Osteoblast (primary cell): ENCODE data around the gene USP9Y. TPM values are rescaled to one million over a fixed set of nuclear protein-coding genes. Genes with fewer than 3 reads are reported as not detected.
"Not testable (repeated sequence)": the region's sequence is repeated elsewhere in the genome, so short reads cannot be mapped to it uniquely, and the experiment has no call there.

ENCODE experiments used
- DNase-seq: peaks from one replicate; pipeline ENCODE4 v3.0.0; 2011; ENCODE audit warnings: low spot score, mixed read lengths; ENCODE audit not compliant: insufficient read length; ENCODE audit errors: missing footprints
- H2AFZ ChIP-seq: 2 replicates; pipeline ENCODE4 v1.6.0; 2011; ENCODE audit warnings: mild to moderate bottlenecking, low read length
- H3K27ac ChIP-seq: 2 replicates; pipeline ENCODE4 v1.5.1; 2011; ENCODE audit warnings: mild to moderate bottlenecking, low read depth, low read length, moderate library complexity
- H3K27me3 ChIP-seq: 2 replicates; pipeline ENCODE4 v1.6.0; 2012; ENCODE audit warnings: mild to moderate bottlenecking, control low read depth, inconsistent platforms, low read length, moderate library complexity; ENCODE audit not compliant: insufficient read depth
- H3K36me3 ChIP-seq: 2 replicates; pipeline ENCODE4 v1.5.1; 2011; ENCODE audit warnings: mild to moderate bottlenecking, low read length, control low read depth, moderate library complexity; ENCODE audit not compliant: insufficient read depth
- H3K4me1 ChIP-seq: 2 replicates; pipeline ENCODE4 v1.5.1; 2011; ENCODE audit warnings: mild to moderate bottlenecking, low read length, control low read depth, moderate library complexity; ENCODE audit not compliant: insufficient read depth
- H3K4me2 ChIP-seq: 2 replicates; pipeline ENCODE4 v1.6.0; 2011; ENCODE audit warnings: mild to moderate bottlenecking, low read length; ENCODE audit not compliant: insufficient read depth
- H3K4me3 ChIP-seq: fragments of 200-600 bp; sonication (generic); 3 replicates; pipeline ENCODE4 v1.5.1; 2012; ENCODE audit warnings: mild to moderate bottlenecking, low read length, inconsistent platforms; ENCODE audit not compliant: insufficient read depth
- H3K79me2 ChIP-seq: 2 replicates; pipeline ENCODE4 v1.6.0; 2012; ENCODE audit warnings: mild to moderate bottlenecking, low read length, control low read depth, inconsistent platforms; ENCODE audit not compliant: insufficient read depth
- H3K9me3 ChIP-seq: 2 replicates; pipeline ENCODE4 v1.5.1; 2011; ENCODE audit warnings: low read depth, low read length, control low read depth
- H4K20me1 ChIP-seq: 2 replicates; pipeline ENCODE4 v1.6.0; 2012; ENCODE audit warnings: mild to moderate bottlenecking, low read length, control low read depth; ENCODE audit not compliant: insufficient read depth
- total RNA-seq: library from RNA; depleted of rRNA; stranded (reverse); fragments of >200 nt; gene quantifications from 2 replicates; pipeline ENCODE4 v1.2.3, GENCODE V29; 2012
- TF ChIP-seq, protein P1 (sequence below): IDR thresholded peaks from 2 replicates; pipeline ENCODE4 v1.5.1; 2011; ENCODE audit warnings: mild to moderate bottlenecking, low read depth, low read length, moderate library complexity; ENCODE audit errors: extremely low read depth

Gene USP9Y
- total RNA-seq, 1 donor, result 26.4 TPM

- Histone ChIP-seq H3K9me3 (no peaks in the 10 kb centered on the region), H3K79me2 (no peaks in the 10 kb centered on the region), H3K4me1 (no peaks in the 10 kb centered on the region), H3K27me3 (no peaks in the 10 kb centered on the region), H3K4me2 (no peak overlapping the region), H2AFZ (no peak overlapping the region), H3K36me3 (no peaks in the 10 kb centered on the region), H4K20me1 (no peaks in the 10 kb centered on the region), H3K27ac (no peak overlapping the region), H3K4me3 (no peak overlapping the region)
- TF ChIP-seq, protein P1, sequence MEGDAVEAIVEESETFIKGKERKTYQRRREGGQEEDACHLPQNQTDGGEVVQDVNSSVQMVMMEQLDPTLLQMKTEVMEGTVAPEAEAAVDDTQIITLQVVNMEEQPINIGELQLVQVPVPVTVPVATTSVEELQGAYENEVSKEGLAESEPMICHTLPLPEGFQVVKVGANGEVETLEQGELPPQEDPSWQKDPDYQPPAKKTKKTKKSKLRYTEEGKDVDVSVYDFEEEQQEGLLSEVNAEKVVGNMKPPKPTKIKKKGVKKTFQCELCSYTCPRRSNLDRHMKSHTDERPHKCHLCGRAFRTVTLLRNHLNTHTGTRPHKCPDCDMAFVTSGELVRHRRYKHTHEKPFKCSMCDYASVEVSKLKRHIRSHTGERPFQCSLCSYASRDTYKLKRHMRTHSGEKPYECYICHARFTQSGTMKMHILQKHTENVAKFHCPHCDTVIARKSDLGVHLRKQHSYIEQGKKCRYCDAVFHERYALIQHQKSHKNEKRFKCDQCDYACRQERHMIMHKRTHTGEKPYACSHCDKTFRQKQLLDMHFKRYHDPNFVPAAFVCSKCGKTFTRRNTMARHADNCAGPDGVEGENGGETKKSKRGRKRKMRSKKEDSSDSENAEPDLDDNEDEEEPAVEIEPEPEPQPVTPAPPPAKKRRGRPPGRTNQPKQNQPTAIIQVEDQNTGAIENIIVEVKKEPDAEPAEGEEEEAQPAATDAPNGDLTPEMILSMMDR, result no peak
- DNase-seq, result no peak
Measured at GRCh38 chrY:12662745-12663591, 38.1 kb upstream of the USP9Y start.

DNA sequence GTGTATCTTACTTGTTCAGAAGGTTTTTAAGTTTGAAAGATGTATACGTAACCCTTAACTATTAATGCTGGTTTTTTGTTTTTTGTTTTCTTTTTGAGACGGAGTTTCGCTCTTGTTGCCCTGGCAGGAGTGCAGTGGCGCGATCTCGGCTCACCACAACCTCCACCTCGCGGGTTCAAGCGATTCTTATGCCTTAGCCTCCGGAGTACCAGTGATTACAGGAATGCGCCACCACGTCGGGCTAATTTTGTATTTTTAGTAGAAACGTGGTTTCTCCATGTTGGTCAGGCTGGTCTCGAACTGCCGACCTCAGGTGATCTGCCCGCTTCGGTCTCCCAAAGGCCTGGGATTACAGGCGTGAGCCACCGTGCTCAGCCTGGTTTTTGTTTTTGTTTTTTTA is 37.2 kb upstream of the USP9Y start:
- H4K20me1 ChIP-seq, H3K79me2 ChIP-seq, H3K36me3 ChIP-seq, H2AFZ ChIP-seq, H3K27me3 ChIP-seq, H3K27ac ChIP-seq, H3K4me3 ChIP-seq, H3K4me2 ChIP-seq, H3K4me1 ChIP-seq, DNase-seq, H3K9me3 ChIP-seq: not testable (repeated sequence)

GRCh38 chrY:12678111-12678510 is 22.9 kb upstream of the USP9Y start:
- Histone ChIP-seq H2AFZ (no peak overlapping the region), H3K27ac (no peak overlapping the region), H3K79me2 (no peaks in the 10 kb centered on the region), H3K4me2 (no peak overlapping the region), H4K20me1 (no peaks in the 10 kb centered on the region), H3K27me3 (no peaks in the 10 kb centered on the region), H3K4me1 (no peaks in the 10 kb centered on the region), H3K36me3 (no peaks in the 10 kb centered on the region), H3K9me3 (no peaks in the 10 kb centered on the region), H3K4me3 (no peak overlapping the region)
- TF ChIP-seq, protein P1, result no peak
- no peak for DNase-seq

DNA sequence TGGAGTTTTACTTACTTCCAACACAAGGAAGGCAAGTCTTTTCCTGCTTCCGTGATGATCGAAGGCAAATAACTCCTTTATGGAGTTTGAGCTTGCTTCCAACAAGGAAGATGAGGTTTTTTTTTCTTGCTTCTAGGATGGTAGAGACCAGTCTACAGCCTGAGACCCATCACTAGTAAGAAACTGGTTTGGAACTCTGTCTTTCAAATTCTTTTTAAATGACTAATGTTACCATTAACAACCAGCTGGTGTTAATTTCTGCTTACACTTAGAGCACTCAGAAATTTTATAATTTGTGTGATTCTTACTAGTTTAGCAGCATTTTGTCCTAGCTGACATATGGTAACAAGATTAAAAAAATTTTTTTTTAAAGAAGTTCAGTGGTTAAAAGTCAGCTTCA is 19.5 kb upstream of the USP9Y start:
- Histone ChIP-seq H3K27ac (no peak overlapping the region), H3K4me3 (no peak overlapping the region), H3K36me3 (no peaks in the 10 kb centered on the region), H2AFZ (no peak overlapping the region), H3K4me2 (no peak overlapping the region), H4K20me1 (no peaks in the 10 kb centered on the region), H3K27me3 (no peaks in the 10 kb centered on the region), H3K9me3 (no peaks in the 10 kb centered on the region), H3K4me1 (no peaks in the 10 kb centered on the region), H3K79me2 (no peaks in the 10 kb centered on the region)
- no peak for DNase-seq
- TF ChIP-seq, protein P1, result no peak
